Type B pancreatic cell (in vitro differentiated cells): Measurements from ENCODE around the gene TGDS. TPM values are rescaled to one million over a fixed set of nuclear protein-coding genes. Genes with fewer than 3 reads are reported as not detected.

Experiments
- DNase-seq: peaks from one replicate; pipeline ENCODE4 v3.0.0; 2021; ENCODE audit warnings: mixed read lengths; ENCODE audit not compliant: unreplicated experiment; ENCODE audit errors: extremely low spot score
- H3K27ac Mint-ChIP-seq: 2 replicates; pipeline ENCODE4 v1.8.0; 2021; ENCODE audit warnings: mild to moderate bottlenecking, mixed read lengths
- H3K27me3 Mint-ChIP-seq: 2 replicates; pipeline ENCODE4 v1.8.0; 2021; ENCODE audit warnings: mixed read lengths
- H3K36me3 Mint-ChIP-seq: 2 replicates; pipeline ENCODE4 v1.8.0; 2021; ENCODE audit warnings: mixed read lengths
- H3K4me1 Mint-ChIP-seq: one replicate; pipeline ENCODE4 v1.8.0; 2021; ENCODE audit warnings: mixed read lengths; ENCODE audit not compliant: unreplicated experiment
- H3K4me3 Mint-ChIP-seq: 2 replicates; pipeline ENCODE4 v1.8.0; 2021; ENCODE audit warnings: mild to moderate bottlenecking, mixed read lengths
- H3K9me3 Mint-ChIP-seq: 2 replicates; pipeline ENCODE4 v1.8.0; 2021; ENCODE audit warnings: mixed read lengths
- total RNA-seq: library from RNA; stranded (reverse); gene quantifications from 2 replicates; pipeline ENCODE4 v1.2.1, GENCODE V29; 2021; ENCODE audit warnings: low replicate concordance
- TF ChIP-seq, protein P1 (sequence below): fragments of 200-600 bp; sonication (generic); conservative IDR thresholded peaks from 2 replicates; pipeline ENCODE4 v1.5.0; 2021; ENCODE audit warnings: antibody characterized with exemption, mild to moderate bottlenecking

Gene TGDS
- total RNA-seq, 1 donor from 2014 or later, result 11.7 TPM

DNA sequence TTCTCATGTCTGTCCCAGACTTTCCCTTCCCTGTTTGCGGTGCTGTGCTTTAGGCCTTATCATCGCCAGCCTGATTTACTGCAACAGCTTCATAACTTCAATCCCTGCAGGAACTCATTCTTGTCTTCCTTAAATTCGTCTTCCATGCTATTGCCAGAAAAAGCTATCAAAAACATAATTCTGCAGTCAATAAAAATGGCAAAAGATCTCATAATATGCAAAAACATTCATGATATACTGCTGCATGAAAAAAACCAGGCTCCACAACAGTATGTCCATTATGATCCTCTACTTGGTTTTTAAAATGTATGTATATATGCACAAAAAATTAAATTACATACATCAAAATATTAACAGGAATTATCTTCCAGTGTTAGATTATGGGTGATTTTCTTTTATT is 28.4 kb downstream of the TGDS start:
- H3K9me3 Mint-ChIP-seq, result no peaks in the 10 kb centered on the region
- H3K27ac Mint-ChIP-seq, result no peak overlapping the region
- peaks cover 29% of the 10 kb centered on the region for H3K36me3 Mint-ChIP-seq
- H3K27me3 Mint-ChIP-seq, result no peaks in the 10 kb centered on the region
- DNase-seq, result no peak
- TF ChIP-seq, protein P1, sequence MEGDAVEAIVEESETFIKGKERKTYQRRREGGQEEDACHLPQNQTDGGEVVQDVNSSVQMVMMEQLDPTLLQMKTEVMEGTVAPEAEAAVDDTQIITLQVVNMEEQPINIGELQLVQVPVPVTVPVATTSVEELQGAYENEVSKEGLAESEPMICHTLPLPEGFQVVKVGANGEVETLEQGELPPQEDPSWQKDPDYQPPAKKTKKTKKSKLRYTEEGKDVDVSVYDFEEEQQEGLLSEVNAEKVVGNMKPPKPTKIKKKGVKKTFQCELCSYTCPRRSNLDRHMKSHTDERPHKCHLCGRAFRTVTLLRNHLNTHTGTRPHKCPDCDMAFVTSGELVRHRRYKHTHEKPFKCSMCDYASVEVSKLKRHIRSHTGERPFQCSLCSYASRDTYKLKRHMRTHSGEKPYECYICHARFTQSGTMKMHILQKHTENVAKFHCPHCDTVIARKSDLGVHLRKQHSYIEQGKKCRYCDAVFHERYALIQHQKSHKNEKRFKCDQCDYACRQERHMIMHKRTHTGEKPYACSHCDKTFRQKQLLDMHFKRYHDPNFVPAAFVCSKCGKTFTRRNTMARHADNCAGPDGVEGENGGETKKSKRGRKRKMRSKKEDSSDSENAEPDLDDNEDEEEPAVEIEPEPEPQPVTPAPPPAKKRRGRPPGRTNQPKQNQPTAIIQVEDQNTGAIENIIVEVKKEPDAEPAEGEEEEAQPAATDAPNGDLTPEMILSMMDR, result no peak
- no peaks in the 10 kb centered on the region for H3K4me1 Mint-ChIP-seq
- H3K4me3 Mint-ChIP-seq, result no peak overlapping the region

DNA sequence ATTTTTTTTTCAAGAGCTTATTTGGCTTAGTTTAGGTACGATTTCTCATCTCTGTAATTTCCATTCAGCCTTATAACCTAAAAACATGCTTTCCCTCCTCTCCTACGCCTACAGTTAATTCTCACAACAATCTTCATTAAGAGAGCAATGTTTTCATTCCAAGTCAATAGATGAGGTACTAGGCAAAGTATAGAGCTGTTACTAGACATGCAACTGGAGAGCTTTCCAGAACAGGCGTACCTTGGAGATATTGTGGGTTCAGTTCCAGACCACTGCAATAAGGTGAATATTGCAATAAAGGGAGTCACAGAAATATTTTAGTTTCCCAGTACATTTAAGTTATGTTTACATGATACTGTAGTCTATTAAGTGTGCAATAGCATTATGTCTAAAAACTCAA is 34.8 kb downstream of the TGDS start:
- TF ChIP-seq, protein P1, result no peak
- Mint-ChIP-seq H3K27ac (no peak overlapping the region), H3K36me3 (no peaks in the 10 kb centered on the region), H3K27me3 (no peaks in the 10 kb centered on the region), H3K4me3 (no peak overlapping the region), H3K9me3 (no peaks in the 10 kb centered on the region), H3K4me1 (no peaks in the 10 kb centered on the region)
- no peak for DNase-seq

DNA sequence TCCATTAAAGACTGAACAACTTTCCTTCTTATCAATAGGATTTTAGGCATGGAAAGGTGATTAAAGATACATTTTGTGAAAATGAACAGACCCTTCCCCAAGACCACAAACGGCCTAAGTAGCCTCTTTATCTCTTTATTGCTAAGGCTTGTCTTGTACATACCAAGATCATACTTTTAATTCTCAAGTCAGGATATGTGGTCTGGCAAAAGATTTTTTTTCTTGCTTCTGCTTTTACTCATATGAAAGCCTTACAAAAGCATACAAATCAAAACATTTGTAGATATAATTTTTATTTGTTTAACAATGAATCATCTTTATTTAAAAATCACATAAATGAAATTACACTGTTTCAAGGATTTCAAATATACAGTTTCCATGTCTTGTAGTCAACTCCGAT is 35.8 kb downstream of the TGDS start:
- DNase-seq, result no peak
- Mint-ChIP-seq H3K4me3 (no peak overlapping the region), H3K27ac (no peak overlapping the region), H3K9me3 (no peaks in the 10 kb centered on the region), H3K36me3 (no peaks in the 10 kb centered on the region), H3K27me3 (no peaks in the 10 kb centered on the region), H3K4me1 (no peaks in the 10 kb centered on the region)
- TF ChIP-seq, protein P1, result no peak

DNA sequence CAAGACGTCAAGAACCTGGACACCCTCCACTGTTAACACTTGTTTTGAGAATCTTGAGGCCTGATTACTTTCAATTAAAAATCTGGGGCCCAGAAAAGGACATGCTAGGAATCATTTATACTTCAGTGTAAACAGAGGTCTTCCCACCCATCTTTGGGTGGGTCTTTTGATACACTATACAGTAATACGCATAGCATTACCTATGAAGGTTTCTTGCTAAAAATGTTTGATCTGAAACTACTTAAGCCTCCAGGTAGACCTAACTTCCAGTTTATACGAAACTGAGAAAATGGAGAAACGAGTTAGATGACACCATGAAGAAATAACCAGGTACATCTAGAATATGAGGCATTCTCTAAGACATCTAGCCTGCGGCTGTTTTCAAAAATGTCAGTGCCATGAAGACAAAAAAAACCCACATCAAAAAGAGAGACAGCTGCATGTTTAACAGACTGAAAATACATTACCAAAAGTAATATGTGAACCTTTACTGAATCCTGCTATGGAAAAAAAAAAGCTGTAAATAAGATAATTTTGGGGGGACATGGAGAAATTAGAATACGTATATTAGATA is 36.6 kb downstream of the TGDS start:
- TF ChIP-seq, protein P1, result no peak
- Mint-ChIP-seq H3K27ac (no peak overlapping the region), H3K4me1 (no peaks in the 10 kb centered on the region), H3K27me3 (no peaks in the 10 kb centered on the region), H3K36me3 (no peaks in the 10 kb centered on the region), H3K4me3 (no peak overlapping the region), H3K9me3 (no peaks in the 10 kb centered on the region)
- DNase-seq, result no peak

DNA sequence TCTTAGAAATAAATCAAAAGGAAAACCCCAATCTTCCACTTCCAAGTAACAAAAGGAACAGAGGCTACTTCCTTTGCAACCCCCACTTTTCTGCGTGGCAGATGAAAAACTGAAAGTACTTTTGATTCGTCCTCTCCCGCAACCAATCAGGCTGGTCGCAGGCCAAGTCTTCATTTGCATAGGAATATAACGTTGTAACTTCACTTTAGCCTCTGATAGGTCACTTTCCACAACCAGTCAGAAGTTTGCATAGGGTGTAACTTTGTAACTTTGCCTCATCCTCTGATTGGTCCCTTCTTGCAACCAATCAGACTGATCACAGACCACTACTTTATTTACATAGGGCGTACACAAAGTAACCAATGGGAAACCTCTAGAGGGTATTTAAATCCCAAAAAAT is 37.2 kb downstream of the TGDS start:
- DNase-seq, result no peak
- TF ChIP-seq, protein P1, result no peak
- H3K4me1 Mint-ChIP-seq, result no peaks in the 10 kb centered on the region
- H3K27me3 Mint-ChIP-seq, result no peaks in the 10 kb centered on the region
- no peaks in the 10 kb centered on the region for H3K9me3 Mint-ChIP-seq
- no peak overlapping the region for H3K4me3 Mint-ChIP-seq
- H3K36me3 Mint-ChIP-seq, result no peaks in the 10 kb centered on the region
- H3K27ac Mint-ChIP-seq, result no peak overlapping the region

DNA sequence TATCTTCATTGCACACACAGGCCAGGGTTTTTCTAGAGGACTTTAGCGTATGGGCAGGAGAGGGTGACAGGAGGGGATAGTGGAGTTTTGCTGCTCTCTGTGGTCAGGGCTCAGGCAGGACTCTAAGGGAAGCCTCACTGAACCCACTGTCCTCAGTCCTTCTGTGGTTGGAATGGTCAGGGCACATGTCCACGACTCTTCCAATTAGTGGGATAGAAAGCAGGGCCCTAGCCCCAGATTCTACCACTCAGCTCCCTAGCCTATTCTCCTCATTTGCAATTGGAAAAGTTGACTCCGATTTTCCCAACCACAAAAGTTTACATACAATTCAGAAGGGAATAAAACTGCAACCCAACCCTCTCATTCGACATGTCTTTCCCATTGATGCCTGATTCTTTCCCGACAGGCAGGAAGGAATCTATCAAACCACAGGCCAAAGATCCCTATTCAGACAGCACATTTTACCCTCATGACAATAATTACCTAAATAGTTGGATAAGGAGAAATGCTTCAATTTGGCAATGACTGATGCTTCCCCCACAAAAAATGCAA is 38.2 kb downstream of the TGDS start:
- no peak for DNase-seq
- Mint-ChIP-seq H3K9me3 (no peaks in the 10 kb centered on the region), H3K27me3 (no peaks in the 10 kb centered on the region), H3K36me3 (no peaks in the 10 kb centered on the region), H3K27ac (no peak overlapping the region), H3K4me1 (no peaks in the 10 kb centered on the region), H3K4me3 (no peak overlapping the region)
- TF ChIP-seq, protein P1, result no peak
